Activated T-helper 1 cell treated with Interleukin-2 at 50 U/mL for 16 hours (primary cell): ENCODE data around the gene NGB.

Experiments used
- DNase-seq: peaks from one replicate; pipeline ENCODE4 v3.0.0-alpha.2; 2020; ENCODE audit warnings: low read depth

NGB gene

DNA sequence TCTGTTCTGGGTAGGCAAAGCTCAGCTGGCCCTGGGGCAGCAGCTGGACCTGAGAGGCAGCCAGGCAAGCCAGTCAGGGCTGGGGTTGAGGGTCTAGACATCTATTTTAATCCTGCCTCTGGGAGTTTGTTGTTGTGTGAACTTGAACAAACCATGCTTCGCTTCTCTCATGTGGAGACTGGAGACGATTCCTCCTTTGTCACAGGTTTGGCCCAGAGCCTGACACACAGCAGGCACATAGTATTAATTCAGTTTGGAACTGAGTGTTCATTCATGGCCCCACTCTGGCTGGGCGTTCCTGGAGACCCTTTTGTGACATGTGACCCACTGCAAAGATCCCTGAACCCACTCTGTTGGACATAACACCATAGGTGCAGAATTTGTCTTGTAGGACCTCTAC lies 39.3 kb downstream of the NGB start:
- no peak for DNase-seq

DNA sequence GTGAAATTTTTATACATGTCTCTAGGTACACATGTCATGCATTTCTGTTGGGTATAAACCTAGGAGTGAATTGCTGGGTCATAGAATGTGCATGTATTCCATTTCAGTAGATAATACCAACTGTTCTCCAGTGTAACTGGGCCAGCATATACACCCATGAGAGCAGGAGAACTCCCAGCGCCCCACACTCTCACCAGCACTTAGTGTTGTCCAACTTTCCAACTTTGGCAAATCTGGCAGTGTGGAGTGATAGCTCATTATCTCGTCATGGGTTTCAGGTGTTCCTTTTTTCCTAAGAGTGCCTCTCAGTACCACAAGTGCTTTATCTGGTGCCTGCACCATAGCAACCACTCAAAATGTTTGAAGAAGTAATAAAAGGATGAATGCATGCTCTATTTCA lies 40.1 kb downstream of the NGB start:
- DNase-seq: no peak

DNA sequence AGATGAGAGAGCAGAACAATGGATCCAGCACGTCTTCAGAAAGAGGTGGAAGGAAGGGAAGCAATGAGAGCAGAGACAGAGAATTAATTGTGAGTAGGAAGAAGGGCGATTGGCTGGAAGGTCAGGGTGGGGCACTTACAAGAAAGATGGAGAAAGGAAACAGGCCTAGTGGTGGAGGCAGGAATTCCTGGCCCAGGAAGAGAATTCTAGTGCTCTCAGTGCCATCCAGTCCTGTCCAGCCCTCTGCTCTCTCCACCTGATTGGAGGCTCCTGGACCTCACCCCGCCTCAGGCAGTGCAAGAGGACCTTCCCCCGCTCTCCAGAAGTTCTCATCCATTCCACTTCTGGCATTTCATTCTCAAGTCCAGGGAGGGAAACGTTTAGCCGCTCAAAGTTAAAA lies 43.0 kb downstream of the NGB start:
- no peak for DNase-seq

GRCh38 chr14:77225892-77226557 lies 45.0 kb downstream of the NGB start:
- no peak for DNase-seq

DNA sequence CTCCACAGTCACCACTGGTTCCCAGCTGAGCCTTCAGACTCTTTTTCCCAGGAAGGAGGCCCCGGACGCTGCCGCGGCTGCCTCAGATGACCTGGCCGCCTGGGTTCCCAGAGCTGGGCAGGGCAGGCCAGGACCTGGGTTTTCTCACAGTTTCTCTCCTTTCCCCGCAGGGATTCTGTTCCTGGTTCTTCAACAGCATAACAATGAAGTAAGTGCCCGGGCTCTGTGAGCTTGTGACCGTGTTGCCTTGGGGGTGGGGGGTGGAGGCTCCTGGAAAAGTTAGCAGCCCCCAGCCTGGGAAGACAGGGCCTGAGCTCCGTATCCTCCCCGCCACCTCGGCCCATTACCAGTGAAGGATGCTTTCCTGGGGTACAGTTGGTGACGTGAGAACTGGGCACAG lies 45.8 kb downstream of the NGB start:
- no peak for DNase-seq

DNA sequence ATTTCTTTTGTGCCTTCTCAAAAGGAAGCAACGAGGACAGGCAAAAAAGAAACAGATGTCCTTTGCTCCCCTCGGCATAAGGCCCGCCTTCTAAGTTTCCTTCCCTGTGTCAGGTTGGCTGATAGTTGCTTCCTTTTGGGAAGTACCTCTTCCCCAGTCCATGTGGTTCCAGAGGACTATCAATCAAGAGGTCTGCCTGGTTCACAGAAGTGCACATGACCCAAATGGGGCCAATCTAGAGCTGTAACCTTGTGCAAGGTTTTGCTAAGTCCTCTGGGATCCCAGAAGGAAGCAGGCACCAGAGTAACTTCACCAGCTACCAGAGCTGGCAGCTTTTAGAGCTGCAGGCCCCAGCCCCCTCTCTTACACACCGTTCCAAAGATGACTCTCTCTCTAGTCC lies 46.8 kb downstream of the NGB start:
- no peak for DNase-seq

- DNase-seq: no peak
Observed at GRCh38 chr14:77222546-77223225, 48.3 kb downstream of the NGB start.

GRCh38 chr14:77221241-77221871 lies 49.6 kb downstream of the NGB start:
- no peak for DNase-seq

- no peak for DNase-seq
Observed at GRCh38 chr14:77220246-77221017, 50.6 kb downstream of the NGB start.

- no peak for DNase-seq
Observed at GRCh38 chr14:77219591-77219990, 51.4 kb downstream of the NGB start.

- no peak for DNase-seq
Observed at GRCh38 chr14:77217551-77217950, 53.5 kb downstream of the NGB start.
